H9 (cell line): Measurements from ENCODE around the gene BRWD1. TPM values are rescaled to one million over a fixed set of nuclear protein-coding genes. Genes with fewer than 3 reads are reported as not detected.

ENCODE experiments used
- DNase-seq: peaks from one replicate; pipeline ENCODE4 v3.0.0-alpha.2; 2017
- H2AFZ ChIP-seq: one replicate; pipeline ENCODE4 v1.6.1; 2013; ENCODE audit warnings: mild to moderate bottlenecking, low read length, control low read depth, moderate library complexity
- H2AK5ac ChIP-seq: 2 replicates; pipeline ENCODE4 v1.6.1; 2013; ENCODE audit warnings: low read length, control low read depth, mixed read lengths; ENCODE audit not compliant: insufficient read length
- H2BK120ac ChIP-seq: one replicate; pipeline ENCODE4 v1.6.1; 2013; ENCODE audit warnings: low read depth, mild to moderate bottlenecking, low read length, control low read depth, inconsistent platforms; ENCODE audit not compliant: poor library complexity, severe bottlenecking
- H2BK12ac ChIP-seq: 2 replicates; pipeline ENCODE4 v1.6.1; 2013; ENCODE audit warnings: low read length, control low read depth, mixed read lengths, low read depth; ENCODE audit not compliant: insufficient read length
- H2BK15ac ChIP-seq: 2 replicates; pipeline ENCODE4 v1.6.1; 2013; ENCODE audit warnings: low read depth, low read length, control low read depth
- H2BK20ac ChIP-seq: one replicate; pipeline ENCODE4 v1.6.1; 2013; ENCODE audit warnings: low read depth, mild to moderate bottlenecking, low read length, control low read depth, inconsistent platforms; ENCODE audit not compliant: poor library complexity, severe bottlenecking
- H2BK5ac ChIP-seq: 2 replicates; pipeline ENCODE4 v1.6.1; 2013; ENCODE audit warnings: low read length, control low read depth, mixed read lengths; ENCODE audit not compliant: insufficient read length
- H3K14ac ChIP-seq: 2 replicates; pipeline ENCODE4 v1.6.1; 2013; ENCODE audit warnings: low read length, control low read depth; ENCODE audit not compliant: insufficient read depth
- H3K18ac ChIP-seq: 2 replicates; pipeline ENCODE4 v1.6.1; 2013; ENCODE audit warnings: low read depth, mild to moderate bottlenecking, mixed read lengths, low read length, control low read depth; ENCODE audit not compliant: insufficient read length
- H3K23ac ChIP-seq: 2 replicates; pipeline ENCODE4 v1.6.1; 2013; ENCODE audit warnings: low read length, control low read depth, mixed read lengths, low read depth; ENCODE audit not compliant: insufficient read length
- H3K23me2 ChIP-seq: 2 replicates; pipeline ENCODE4 v1.6.1; 2013; ENCODE audit warnings: low read depth, mild to moderate bottlenecking, mixed read lengths, low read length, control low read depth; ENCODE audit not compliant: insufficient read length, poor library complexity, severe bottlenecking
- H3K27ac ChIP-seq: 2 replicates; pipeline ENCODE4 v1.5.1; 2013; ENCODE audit warnings: low read length, control low read depth, mixed read lengths, low read depth; ENCODE audit not compliant: insufficient read length
- H3K27me3 ChIP-seq: 2 replicates; pipeline ENCODE4 v1.6.1; 2013; ENCODE audit warnings: low read length, control low read depth, inconsistent platforms; ENCODE audit not compliant: insufficient read depth
- H3K4ac ChIP-seq: 2 replicates; pipeline ENCODE4 v1.6.1; 2013; ENCODE audit warnings: low read depth, mild to moderate bottlenecking, control low read depth, inconsistent platforms, low read length, moderate library complexity
- H3K4me1 ChIP-seq: 2 replicates; pipeline ENCODE4 v1.6.1; 2013; ENCODE audit warnings: low read length, control low read depth, inconsistent platforms; ENCODE audit not compliant: insufficient read depth
- H3K4me2 ChIP-seq: 2 replicates; pipeline ENCODE4 v1.6.1; 2013; ENCODE audit warnings: low read length, control low read depth, mixed read lengths; ENCODE audit not compliant: insufficient read length, insufficient read depth
- H3K56ac ChIP-seq: 2 replicates; pipeline ENCODE4 v1.6.1; 2013; ENCODE audit warnings: low read depth, mild to moderate bottlenecking, mixed read lengths, low read length, control low read depth; ENCODE audit not compliant: insufficient read length
- H3K79me1 ChIP-seq: 2 replicates; pipeline ENCODE4 v1.6.1; 2013; ENCODE audit warnings: low read depth, mild to moderate bottlenecking, moderate library complexity, low read length, control low read depth, inconsistent platforms; ENCODE audit not compliant: insufficient read depth, poor library complexity, severe bottlenecking
- H3K79me2 ChIP-seq: 2 replicates; pipeline ENCODE4 v1.6.1; 2013; ENCODE audit warnings: low read length, control low read depth, inconsistent platforms; ENCODE audit not compliant: insufficient read depth
- H3K9ac ChIP-seq: 2 replicates; pipeline ENCODE4 v1.6.1; 2013; ENCODE audit warnings: low read length, control low read depth, mixed read lengths; ENCODE audit not compliant: insufficient read length; ENCODE audit errors: extremely low read depth
- H3K9me3 ChIP-seq: one replicate; pipeline ENCODE4 v1.6.1; 2013; ENCODE audit warnings: low read depth, low read length, inconsistent platforms; ENCODE audit not compliant: control insufficient read depth
- H3T11ph ChIP-seq: one replicate; pipeline ENCODE4 v1.6.1; 2013; ENCODE audit warnings: mild to moderate bottlenecking, low read length, control low read depth, inconsistent platforms
- H4K20me1 ChIP-seq: one replicate; pipeline ENCODE4 v1.6.1; 2013; ENCODE audit not compliant: control insufficient read depth, insufficient read length, insufficient read depth
- H4K5ac ChIP-seq: 2 replicates; pipeline ENCODE4 v1.6.1; 2013; ENCODE audit warnings: low read depth, mild to moderate bottlenecking, mixed read lengths, low read length, control low read depth; ENCODE audit not compliant: insufficient read length
- H4K8ac ChIP-seq: replicated peaks from 2 replicates; pipeline ENCODE4 v1.6.1; 2013; ENCODE audit warnings: low read length, control low read depth, mixed read lengths, low read depth; ENCODE audit not compliant: insufficient read length
- H4K91ac ChIP-seq: 2 replicates; pipeline ENCODE4 v1.6.1; 2013; ENCODE audit warnings: low read depth, mild to moderate bottlenecking, moderate library complexity, mixed read lengths, low read length, control low read depth; ENCODE audit not compliant: insufficient read length
- H3K27ac Mint-ChIP-seq, 3 experiments: 2 replicates in 2 of 3; 3 replicates in 1 of 3; pipeline ENCODE4 v1.8.0; 2020 to 2021; ENCODE audit warnings: mixed read lengths in 3 of 3, mild to moderate bottlenecking in 1 of 3, moderate library complexity in 1 of 3
- H3K27me3 Mint-ChIP-seq: 2 replicates; pipeline ENCODE4 v1.8.0; 2021; ENCODE audit warnings: low read depth, mild to moderate bottlenecking, moderate library complexity, mixed read lengths
- H3K36me3 Mint-ChIP-seq, 3 experiments: 2 replicates in 2 of 3; 3 replicates in 1 of 3; pipeline ENCODE4 v1.8.0; 2020 to 2021; ENCODE audit warnings: low read depth in 3 of 3, mixed read lengths in 3 of 3; ENCODE audit not compliant: insufficient read depth in 1 of 3
- H3K4me1 Mint-ChIP-seq, 2 experiments: 2 replicates each; pipeline ENCODE4 v1.8.0; 2020; ENCODE audit warnings: mixed read lengths in 2 of 2
- H3K4me3 Mint-ChIP-seq, 2 experiments: 2 replicates in 1 of 2; 3 replicates in 1 of 2; pipeline ENCODE4 v1.8.0; 2020 to 2021; ENCODE audit warnings: mild to moderate bottlenecking in 2 of 2, mixed read lengths in 2 of 2, moderate library complexity in 1 of 2
- H3K9me3 Mint-ChIP-seq, 2 experiments: 2 replicates in 1 of 2; 3 replicates in 1 of 2; pipeline ENCODE4 v1.8.0; 2020; ENCODE audit warnings: mild to moderate bottlenecking in 2 of 2, mixed read lengths in 2 of 2, moderate library complexity in 1 of 2
- total RNA-seq: library from RNA; stranded (reverse); gene quantifications from 2 replicates; pipeline ENCODE4 v1.2.1, GENCODE V29; 2021
- TF ChIP-seq, protein P1 (sequence below): fragments of 200-600 bp; sonication (generic); conservative IDR thresholded peaks from 3 replicates; pipeline ENCODE4 v1.8.0; 2021; ENCODE audit warnings: antibody characterized with exemption, mild to moderate bottlenecking

BRWD1 gene
- total RNA-seq, 1 experiment from 2014 or later, result 48.4 TPM

- H2BK20ac ChIP-seq, result no peak overlapping the region
These were observed 126.8 kb downstream of the BRWD1 start for GRCh38 chr21:39186676-39187075.

More at GRCh38 chr21:39186676-39187075, 126.8 kb downstream of the BRWD1 start:
- Histone ChIP-seq H2BK120ac (no peak overlapping the region), H3K9ac (no peak overlapping the region), H3K79me2 (no peaks in the 10 kb centered on the region), H2AK5ac (no peak overlapping the region), H3K4me1 (0 out of 2 replicates have a peak, but pooled peaks cover 3% of the 10 kb centered on the region), H2BK12ac (no peak overlapping the region), H2BK15ac (no peak overlapping the region), H3K27me3 (no peaks in the 10 kb centered on the region), H3K79me1 (no peaks in the 10 kb centered on the region), H3K9me3 (no peaks in the 10 kb centered on the region), H3K23me2 (peaks cover 7% of the 10 kb centered on the region), H3K4ac (no peak overlapping the region), H3T11ph (no peak overlapping the region), H4K91ac (no peak overlapping the region), H4K8ac (no peak overlapping the region), H2BK5ac (no peak overlapping the region), H3K4me2 (no peak overlapping the region), H3K27ac (no peak overlapping the region), H4K20me1 (no peaks in the 10 kb centered on the region), H2AFZ (no peak overlapping the region), H3K14ac (no peak overlapping the region), H3K18ac (no peak overlapping the region), H3K56ac (no peak overlapping the region), H4K5ac (no peak overlapping the region), H3K23ac (no peak overlapping the region)
- H3K27me3 Mint-ChIP-seq, result no peaks in the 10 kb centered on the region; the same call in 1 of the 2 replicates
- TF ChIP-seq, protein P1, sequence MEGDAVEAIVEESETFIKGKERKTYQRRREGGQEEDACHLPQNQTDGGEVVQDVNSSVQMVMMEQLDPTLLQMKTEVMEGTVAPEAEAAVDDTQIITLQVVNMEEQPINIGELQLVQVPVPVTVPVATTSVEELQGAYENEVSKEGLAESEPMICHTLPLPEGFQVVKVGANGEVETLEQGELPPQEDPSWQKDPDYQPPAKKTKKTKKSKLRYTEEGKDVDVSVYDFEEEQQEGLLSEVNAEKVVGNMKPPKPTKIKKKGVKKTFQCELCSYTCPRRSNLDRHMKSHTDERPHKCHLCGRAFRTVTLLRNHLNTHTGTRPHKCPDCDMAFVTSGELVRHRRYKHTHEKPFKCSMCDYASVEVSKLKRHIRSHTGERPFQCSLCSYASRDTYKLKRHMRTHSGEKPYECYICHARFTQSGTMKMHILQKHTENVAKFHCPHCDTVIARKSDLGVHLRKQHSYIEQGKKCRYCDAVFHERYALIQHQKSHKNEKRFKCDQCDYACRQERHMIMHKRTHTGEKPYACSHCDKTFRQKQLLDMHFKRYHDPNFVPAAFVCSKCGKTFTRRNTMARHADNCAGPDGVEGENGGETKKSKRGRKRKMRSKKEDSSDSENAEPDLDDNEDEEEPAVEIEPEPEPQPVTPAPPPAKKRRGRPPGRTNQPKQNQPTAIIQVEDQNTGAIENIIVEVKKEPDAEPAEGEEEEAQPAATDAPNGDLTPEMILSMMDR, result no peak
- H3K4me1 Mint-ChIP-seq, result peaks cover 39 to 42% of the 10 kb centered on the region in 2 experiments
- no peaks in the 10 kb centered on the region for H3K9me3 Mint-ChIP-seq
- no peak for DNase-seq
- H3K4me3 Mint-ChIP-seq, result no peak overlapping the region
- H3K27ac Mint-ChIP-seq, result peak overlapping the region in 1 of 3 experiments; percentile 50; a peak in 1 of 7 replicates
- peaks cover 0 to 3% (median under 1%) of the 10 kb centered on the region in 3 experiments; a peak in 3 of 7 replicates for H3K36me3 Mint-ChIP-seq
